H9 (cell line): ENCODE data around the gene ZNF644. TPM values are rescaled to one million over a fixed set of nuclear protein-coding genes. Genes with fewer than 3 reads are reported as not detected.

Source experiments
- DNase-seq: peaks from one replicate; pipeline ENCODE4 v3.0.0-alpha.2; 2017
- H2AFZ ChIP-seq: one replicate; pipeline ENCODE4 v1.6.1; 2013; ENCODE audit warnings: mild to moderate bottlenecking, low read length, control low read depth, moderate library complexity
- H2AK5ac ChIP-seq: 2 replicates; pipeline ENCODE4 v1.6.1; 2013; ENCODE audit warnings: low read length, control low read depth, mixed read lengths; ENCODE audit not compliant: insufficient read length
- H2BK120ac ChIP-seq: one replicate; pipeline ENCODE4 v1.6.1; 2013; ENCODE audit warnings: low read depth, mild to moderate bottlenecking, low read length, control low read depth, inconsistent platforms; ENCODE audit not compliant: poor library complexity, severe bottlenecking
- H2BK12ac ChIP-seq: 2 replicates; pipeline ENCODE4 v1.6.1; 2013; ENCODE audit warnings: low read length, control low read depth, mixed read lengths, low read depth; ENCODE audit not compliant: insufficient read length
- H2BK15ac ChIP-seq: 2 replicates; pipeline ENCODE4 v1.6.1; 2013; ENCODE audit warnings: low read depth, low read length, control low read depth
- H2BK20ac ChIP-seq: one replicate; pipeline ENCODE4 v1.6.1; 2013; ENCODE audit warnings: low read depth, mild to moderate bottlenecking, low read length, control low read depth, inconsistent platforms; ENCODE audit not compliant: poor library complexity, severe bottlenecking
- H2BK5ac ChIP-seq: 2 replicates; pipeline ENCODE4 v1.6.1; 2013; ENCODE audit warnings: low read length, control low read depth, mixed read lengths; ENCODE audit not compliant: insufficient read length
- H3K14ac ChIP-seq: 2 replicates; pipeline ENCODE4 v1.6.1; 2013; ENCODE audit warnings: low read length, control low read depth; ENCODE audit not compliant: insufficient read depth
- H3K18ac ChIP-seq: 2 replicates; pipeline ENCODE4 v1.6.1; 2013; ENCODE audit warnings: low read depth, mild to moderate bottlenecking, mixed read lengths, low read length, control low read depth; ENCODE audit not compliant: insufficient read length
- H3K23ac ChIP-seq: 2 replicates; pipeline ENCODE4 v1.6.1; 2013; ENCODE audit warnings: low read length, control low read depth, mixed read lengths, low read depth; ENCODE audit not compliant: insufficient read length
- H3K23me2 ChIP-seq: 2 replicates; pipeline ENCODE4 v1.6.1; 2013; ENCODE audit warnings: low read depth, mild to moderate bottlenecking, mixed read lengths, low read length, control low read depth; ENCODE audit not compliant: insufficient read length, poor library complexity, severe bottlenecking
- H3K27ac ChIP-seq: 2 replicates; pipeline ENCODE4 v1.5.1; 2013; ENCODE audit warnings: low read length, control low read depth, mixed read lengths, low read depth; ENCODE audit not compliant: insufficient read length
- H3K27me3 ChIP-seq: 2 replicates; pipeline ENCODE4 v1.6.1; 2013; ENCODE audit warnings: low read length, control low read depth, inconsistent platforms; ENCODE audit not compliant: insufficient read depth
- H3K4ac ChIP-seq: 2 replicates; pipeline ENCODE4 v1.6.1; 2013; ENCODE audit warnings: low read depth, mild to moderate bottlenecking, control low read depth, inconsistent platforms, low read length, moderate library complexity
- H3K4me1 ChIP-seq: 2 replicates; pipeline ENCODE4 v1.6.1; 2013; ENCODE audit warnings: low read length, control low read depth, inconsistent platforms; ENCODE audit not compliant: insufficient read depth
- H3K4me2 ChIP-seq: 2 replicates; pipeline ENCODE4 v1.6.1; 2013; ENCODE audit warnings: low read length, control low read depth, mixed read lengths; ENCODE audit not compliant: insufficient read length, insufficient read depth
- H3K56ac ChIP-seq: 2 replicates; pipeline ENCODE4 v1.6.1; 2013; ENCODE audit warnings: low read depth, mild to moderate bottlenecking, mixed read lengths, low read length, control low read depth; ENCODE audit not compliant: insufficient read length
- H3K79me1 ChIP-seq: 2 replicates; pipeline ENCODE4 v1.6.1; 2013; ENCODE audit warnings: low read depth, mild to moderate bottlenecking, moderate library complexity, low read length, control low read depth, inconsistent platforms; ENCODE audit not compliant: insufficient read depth, poor library complexity, severe bottlenecking
- H3K79me2 ChIP-seq: 2 replicates; pipeline ENCODE4 v1.6.1; 2013; ENCODE audit warnings: low read length, control low read depth, inconsistent platforms; ENCODE audit not compliant: insufficient read depth
- H3K9ac ChIP-seq: 2 replicates; pipeline ENCODE4 v1.6.1; 2013; ENCODE audit warnings: low read length, control low read depth, mixed read lengths; ENCODE audit not compliant: insufficient read length; ENCODE audit errors: extremely low read depth
- H3K9me3 ChIP-seq: one replicate; pipeline ENCODE4 v1.6.1; 2013; ENCODE audit warnings: low read depth, low read length, inconsistent platforms; ENCODE audit not compliant: control insufficient read depth
- H3T11ph ChIP-seq: one replicate; pipeline ENCODE4 v1.6.1; 2013; ENCODE audit warnings: mild to moderate bottlenecking, low read length, control low read depth, inconsistent platforms
- H4K20me1 ChIP-seq: one replicate; pipeline ENCODE4 v1.6.1; 2013; ENCODE audit not compliant: control insufficient read depth, insufficient read length, insufficient read depth
- H4K5ac ChIP-seq: 2 replicates; pipeline ENCODE4 v1.6.1; 2013; ENCODE audit warnings: low read depth, mild to moderate bottlenecking, mixed read lengths, low read length, control low read depth; ENCODE audit not compliant: insufficient read length
- H4K8ac ChIP-seq: replicated peaks from 2 replicates; pipeline ENCODE4 v1.6.1; 2013; ENCODE audit warnings: low read length, control low read depth, mixed read lengths, low read depth; ENCODE audit not compliant: insufficient read length
- H4K91ac ChIP-seq: 2 replicates; pipeline ENCODE4 v1.6.1; 2013; ENCODE audit warnings: low read depth, mild to moderate bottlenecking, moderate library complexity, mixed read lengths, low read length, control low read depth; ENCODE audit not compliant: insufficient read length
- H3K27ac Mint-ChIP-seq, 3 experiments: 2 replicates in 2 of 3; 3 replicates in 1 of 3; pipeline ENCODE4 v1.8.0; 2020 to 2021; ENCODE audit warnings: mixed read lengths in 3 of 3, mild to moderate bottlenecking in 1 of 3, moderate library complexity in 1 of 3
- H3K27me3 Mint-ChIP-seq: 2 replicates; pipeline ENCODE4 v1.8.0; 2021; ENCODE audit warnings: low read depth, mild to moderate bottlenecking, moderate library complexity, mixed read lengths
- H3K36me3 Mint-ChIP-seq, 3 experiments: 2 replicates in 2 of 3; 3 replicates in 1 of 3; pipeline ENCODE4 v1.8.0; 2020 to 2021; ENCODE audit warnings: low read depth in 3 of 3, mixed read lengths in 3 of 3; ENCODE audit not compliant: insufficient read depth in 1 of 3
- H3K4me1 Mint-ChIP-seq, 2 experiments: 2 replicates each; pipeline ENCODE4 v1.8.0; 2020; ENCODE audit warnings: mixed read lengths in 2 of 2
- H3K4me3 Mint-ChIP-seq, 2 experiments: 2 replicates in 1 of 2; 3 replicates in 1 of 2; pipeline ENCODE4 v1.8.0; 2020 to 2021; ENCODE audit warnings: mild to moderate bottlenecking in 2 of 2, mixed read lengths in 2 of 2, moderate library complexity in 1 of 2
- H3K9me3 Mint-ChIP-seq, 2 experiments: 2 replicates in 1 of 2; 3 replicates in 1 of 2; pipeline ENCODE4 v1.8.0; 2020; ENCODE audit warnings: mild to moderate bottlenecking in 2 of 2, mixed read lengths in 2 of 2, moderate library complexity in 1 of 2
- WGBS: extraction: QIAGEN DNeasy Blood & Tissue Kit; methylation state at CpG from one replicate; pipeline ENCODE4 v1.1.7; 2013; ENCODE audit warnings: missing lambda C conversion rate, low lambda C conversion rate, mixed read lengths; ENCODE audit not compliant: insufficient read length; ENCODE audit errors: extremely low coverage; 5-methylcytosine and 5-hydroxymethylcytosine counted together
- total RNA-seq: library from RNA; stranded (reverse); gene quantifications from 2 replicates; pipeline ENCODE4 v1.2.1, GENCODE V29; 2021
- TF ChIP-seq, protein P1 (sequence below): fragments of 200-600 bp; sonication (generic); conservative IDR thresholded peaks from 3 replicates; pipeline ENCODE4 v1.8.0; 2021; ENCODE audit warnings: antibody characterized with exemption, mild to moderate bottlenecking

Gene ZNF644
- total RNA-seq, 1 experiment from 2014 or later = 78.9 TPM

GRCh38 chr1:90948301-90948700 is 73.5 kb downstream of the ZNF644 start:
- Histone ChIP-seq H3K23ac (no peak overlapping the region), H3K9ac (no peak overlapping the region), H3K56ac (no peak overlapping the region), H3K79me1 (peaks cover 6% of the 10 kb centered on the region), H2AK5ac (no peak overlapping the region), H3K27me3 (no peaks in the 10 kb centered on the region), H3K18ac (no peak overlapping the region), H2BK15ac (no peak overlapping the region), H4K8ac (no peak overlapping the region), H2BK120ac (no peak overlapping the region), H2AFZ (no peak overlapping the region), H2BK5ac (no peak overlapping the region), H4K91ac (no peak overlapping the region), H3K23me2 (no peaks in the 10 kb centered on the region), H2BK20ac (no peak overlapping the region), H3K27ac (no peak overlapping the region), H3K4me1 (peaks cover 4% of the 10 kb centered on the region), H2BK12ac (no peak overlapping the region), H3K14ac (no peak overlapping the region), H4K5ac (no peak overlapping the region), H3T11ph (no peak overlapping the region), H4K20me1 (no peaks in the 10 kb centered on the region), H3K9me3 (no peaks in the 10 kb centered on the region), H3K79me2 (peaks cover 10% of the 10 kb centered on the region), H3K4me2 (no peak overlapping the region), H3K4ac (no peak overlapping the region)
- Mint-ChIP-seq H3K27ac (no peak overlapping the region), H3K4me1 (peaks cover 24 to 26% of the 10 kb centered on the region in 2 experiments), H3K36me3 (peaks cover 0 to 4% (median 0%) of the 10 kb centered on the region in 3 experiments; a peak in 1 of 7 replicates), H3K9me3 (no peaks in the 10 kb centered on the region), H3K4me3 (no peak overlapping the region), H3K27me3 (no peaks in the 10 kb centered on the region)
- TF ChIP-seq, protein P1, sequence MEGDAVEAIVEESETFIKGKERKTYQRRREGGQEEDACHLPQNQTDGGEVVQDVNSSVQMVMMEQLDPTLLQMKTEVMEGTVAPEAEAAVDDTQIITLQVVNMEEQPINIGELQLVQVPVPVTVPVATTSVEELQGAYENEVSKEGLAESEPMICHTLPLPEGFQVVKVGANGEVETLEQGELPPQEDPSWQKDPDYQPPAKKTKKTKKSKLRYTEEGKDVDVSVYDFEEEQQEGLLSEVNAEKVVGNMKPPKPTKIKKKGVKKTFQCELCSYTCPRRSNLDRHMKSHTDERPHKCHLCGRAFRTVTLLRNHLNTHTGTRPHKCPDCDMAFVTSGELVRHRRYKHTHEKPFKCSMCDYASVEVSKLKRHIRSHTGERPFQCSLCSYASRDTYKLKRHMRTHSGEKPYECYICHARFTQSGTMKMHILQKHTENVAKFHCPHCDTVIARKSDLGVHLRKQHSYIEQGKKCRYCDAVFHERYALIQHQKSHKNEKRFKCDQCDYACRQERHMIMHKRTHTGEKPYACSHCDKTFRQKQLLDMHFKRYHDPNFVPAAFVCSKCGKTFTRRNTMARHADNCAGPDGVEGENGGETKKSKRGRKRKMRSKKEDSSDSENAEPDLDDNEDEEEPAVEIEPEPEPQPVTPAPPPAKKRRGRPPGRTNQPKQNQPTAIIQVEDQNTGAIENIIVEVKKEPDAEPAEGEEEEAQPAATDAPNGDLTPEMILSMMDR = no peak
- DNase-seq = no peak
- WGBS = no CpG with 5 or more reads among the region's 7 CpGs
